HepG2 (cell line): ENCODE results near the gene SNRPD3. TPM values are rescaled to one million over a fixed set of nuclear protein-coding genes. Genes with fewer than 3 reads are reported as not detected.
"Not testable (repeated sequence)": the region's sequence is repeated elsewhere in the genome, so short reads cannot be mapped to it uniquely, and the experiment has no call there.

Source experiments
- ATAC-seq: fragments of 200-7000 bp; cut with Tn5 transposase; 3 replicates; pipeline ENCODE4 v1.9.1; 2020; ENCODE audit warnings: mild to moderate bottlenecking, moderate library complexity
- BruUV-seq: library from RNA; stranded (reverse); fragments of 400-500 nt; replicated peaks from 2 replicates; lab custom pipeline; 2021; lab: Mats Ljungman, UMichigan
- CTCF ChIA-PET: fragments of 300-600 bp; formaldehyde crosslinking; extraction: SDS; loops from one replicate; lab custom pipeline; 2021; ENCODE audit warnings: low total read pairs, inconsistent platforms, low intra/inter-chr PET ratio; lab: Yijun Ruan, JAX
- POLR2A ChIA-PET: fragments of 350-600 bp; sonication (Branson Sonifier 250); formaldehyde crosslinking; loops from one replicate; lab custom pipeline; 2020; ENCODE audit warnings: antibody characterized with exemption, inconsistent platforms; lab: Yijun Ruan, JAX
- DNase-seq: peaks from one replicate; pipeline ENCODE4 v3.0.0-alpha.2; 2015; ENCODE audit warnings: low spot score
- FAIRE-seq: peaks from 3 replicates; lab custom pipeline; 2011; peaks lifted over from hg19 to GRCh38; lab: Jason Lieb, UNC
- H2AFZ ChIP-seq: one replicate; pipeline ENCODE4 v1.6.1; 2011; ENCODE audit warnings: low read length, inconsistent platforms
- H3K27ac ChIP-seq: fragments of 300-600 bp; 3 replicates; pipeline ENCODE4 v1.8.0; 2011; ENCODE audit warnings: mixed run types, mild to moderate bottlenecking, mixed read lengths, low read length, inconsistent platforms; ENCODE audit not compliant: insufficient read depth; ENCODE audit errors: extremely low read length
- H3K27me3 ChIP-seq, 2 experiments: fragments of 200-600 bp in 1 of 2; 2 replicates in 1 of 2; 3 replicates in 1 of 2; pipeline versions ENCODE4 v1.6.0 to v1.8.0; 2011; ENCODE audit warnings: low read length in 2 of 2, mild to moderate bottlenecking in 2 of 2, moderate library complexity in 2 of 2, inconsistent platforms in 1 of 2; ENCODE audit not compliant: insufficient read depth in 2 of 2, control insufficient read depth in 1 of 2
- H3K36me3 ChIP-seq, 2 experiments: fragments of 200-600 bp in 1 of 2; replicated peaks in 1 of 2; 2 replicates in 1 of 2; 3 replicates in 1 of 2; pipeline versions ENCODE4 v1.5.1 to v1.8.0; 2011; ENCODE audit warnings: low read length in 2 of 2, inconsistent platforms in 1 of 2; ENCODE audit not compliant: insufficient read depth in 2 of 2, control insufficient read depth in 1 of 2
- H3K4me1 ChIP-seq: 2 replicates; pipeline ENCODE4 v1.5.1; 2012; ENCODE audit warnings: low read length, inconsistent platforms; ENCODE audit not compliant: insufficient read depth
- H3K4me2 ChIP-seq: 2 replicates; pipeline ENCODE4 v1.6.0; 2011; ENCODE audit warnings: low read depth, low read length, inconsistent platforms
- H3K4me3 ChIP-seq, 3 experiments: fragments of 200-600 bp in 1 of 3; sonication (generic), shearing (Covaris generic) in 1 of 3; replicated peaks in 1 of 3; 2 replicates each; pipeline ENCODE4 v1.5.1; 2011 to 2016; ENCODE audit warnings: low read length in 3 of 3, inconsistent platforms in 2 of 3, low read depth in 2 of 3, mild to moderate bottlenecking in 2 of 3, control low read depth in 1 of 3, mixed read lengths in 1 of 3; ENCODE audit not compliant: insufficient read depth in 1 of 3
- H3K79me2 ChIP-seq: one replicate; pipeline ENCODE4 v1.6.1; 2011; ENCODE audit warnings: low read length, inconsistent platforms; ENCODE audit not compliant: insufficient read depth
- H3K9ac ChIP-seq: 2 replicates; pipeline ENCODE4 v1.6.0; 2011; ENCODE audit warnings: mild to moderate bottlenecking, low read depth, low read length, inconsistent platforms; ENCODE audit not compliant: insufficient read depth
- H3K9me3 ChIP-seq: 2 replicates; pipeline ENCODE4 v1.5.1; 2012; ENCODE audit warnings: mild to moderate bottlenecking, low read length
- H4K20me1 ChIP-seq: 2 replicates; pipeline ENCODE4 v1.6.0; 2011; ENCODE audit warnings: inconsistent platforms, mild to moderate bottlenecking, low read length, moderate library complexity; ENCODE audit not compliant: insufficient read depth
- WGBS: methylation state at CpG from one replicate; pipeline ENCODE4 v1.1.6; 2017; ENCODE audit warnings: low lambda C conversion rate; 5-methylcytosine and 5-hydroxymethylcytosine counted together
- in situ Hi-C: cut with HindIII; loops from 2 replicates; pipeline ENCODE4 v1.10.0; 2017; ENCODE audit warnings: low pct_unique_long_range_greater_than_20kb; ENCODE audit not compliant: extremely low pct_ligation_motif_present
- intact Hi-C: fragments of 100-400 bp; cut with micrococcal nuclease; formaldehyde crosslinking; loops from one replicate; pipeline ENCODE4 v1.10.0; 2022; ENCODE audit not compliant: unreplicated experiment
- polyA plus RNA-seq, 8 experiments: library from polyadenylated mRNA; depleted of rRNA in 3 of 8; stranded (reverse) in 7 of 8; unstranded in 1 of 8; fragments of >200 nt; fragmentation: Illumina TruSeq in 4 of 8; extraction: Trizol in 4 of 8; gene quantifications; 2 replicates each; pipeline versions ENCODE4 v1.2.1 to v1.2.3, GENCODE V29; 2011 to 2016; ENCODE audit warnings: low read depth in 4 of 8, missing spikeins in 1 of 8, mixed read lengths in 1 of 8; ENCODE audit not compliant: insufficient read depth in 1 of 8
- total RNA-seq, 5 experiments: library from RNA; depleted of rRNA; stranded (reverse); fragments of >200 nt; fragmentation: Illumina TruSeq; extraction: Trizol; gene quantifications; 2 replicates each; pipeline ENCODE4 v1.2.3, GENCODE V29; 2016; ENCODE audit warnings: low read depth in 1 of 5

Gene SNRPD3
- total and polyA plus RNA-seq, 2 of the 13 experiments (the other 11 are each of a cell fraction or from before 2014, with no cell fraction given), result 110 to 209 TPM

GRCh38 chr22:24609888-24610287, 54.1 kb downstream of the SNRPD3 start:
- H4K20me1 ChIP-seq, H2AFZ ChIP-seq, intact Hi-C loops, CTCF ChIA-PET, ATAC-seq, BruUV-seq, H3K27ac ChIP-seq, POLR2A ChIA-PET, H3K4me1 ChIP-seq, DNase-seq, H3K79me2 ChIP-seq, H3K9ac ChIP-seq, H3K9me3 ChIP-seq, H3K36me3 ChIP-seq, FAIRE-seq, H3K4me3 ChIP-seq, H3K4me2 ChIP-seq, in situ Hi-C loops, H3K27me3 ChIP-seq: not testable (repeated sequence)
- no CpG with 5 or more reads among the region's 3 CpGs for WGBS

- H3K4me1 ChIP-seq, FAIRE-seq, intact Hi-C loops, H4K20me1 ChIP-seq, H2AFZ ChIP-seq, DNase-seq, H3K4me3 ChIP-seq, CTCF ChIA-PET, ATAC-seq, H3K27me3 ChIP-seq, H3K9ac ChIP-seq, in situ Hi-C loops, H3K27ac ChIP-seq, BruUV-seq, H3K36me3 ChIP-seq, H3K79me2 ChIP-seq, H3K9me3 ChIP-seq, H3K4me2 ChIP-seq: not testable (repeated sequence)
- POLR2A ChIA-PET, result interaction anchor here (0.7 kb wide), 1 partner anchor 35 kb away, joined by 3 read pairs; no protein-coding TSS in a partner anchor
- WGBS, result 93% methylated on average over 8 of the region's 15 CpGs
Observed at GRCh38 chr22:24614794-24615193, 59.0 kb downstream of the SNRPD3 start.

GRCh38 chr22:24621244-24621643, 65.4 kb downstream of the SNRPD3 start:
- H3K79me2 ChIP-seq, BruUV-seq, H4K20me1 ChIP-seq, DNase-seq, CTCF ChIA-PET, H3K4me2 ChIP-seq, H3K9me3 ChIP-seq, POLR2A ChIA-PET, H3K36me3 ChIP-seq, H3K27ac ChIP-seq, H3K9ac ChIP-seq, ATAC-seq, H2AFZ ChIP-seq, H3K4me3 ChIP-seq, H3K27me3 ChIP-seq, intact Hi-C loops, FAIRE-seq, in situ Hi-C loops: not testable (repeated sequence)
- peaks cover 14% of the 10 kb centered on the region for H3K4me1 ChIP-seq
- WGBS, result no CpG with 5 or more reads among the region's 5 CpGs
